Nephron (organoid): ENCODE data around the gene RNF4.

Source experiments
- H3K27ac Mint-ChIP-seq, 3 experiments: 2 replicates each; pipeline ENCODE4 v1.8.0; 2020; ENCODE audit warnings: mixed read lengths in 3 of 3, mild to moderate bottlenecking in 2 of 3, moderate library complexity in 1 of 3
- H3K27me3 Mint-ChIP-seq: 2 replicates; pipeline ENCODE4 v1.8.0; 2021; ENCODE audit warnings: low read depth, mild to moderate bottlenecking, moderate library complexity, mixed read lengths
- H3K36me3 Mint-ChIP-seq: 2 replicates; pipeline ENCODE4 v1.8.0; 2020; ENCODE audit warnings: low read depth, mixed read lengths
- H3K4me1 Mint-ChIP-seq: 2 replicates; pipeline ENCODE4 v1.8.0; 2020; ENCODE audit warnings: mixed read lengths
- H3K4me3 Mint-ChIP-seq, 3 experiments: 2 replicates each; pipeline ENCODE4 v1.8.0; 2020; ENCODE audit warnings: mild to moderate bottlenecking in 3 of 3, mixed read lengths in 3 of 3, moderate library complexity in 2 of 3
- H3K9me3 Mint-ChIP-seq: 2 replicates; pipeline ENCODE4 v1.8.0; 2020; ENCODE audit warnings: mixed read lengths
- CTCF ChIP-seq, 3 experiments: fragments of 200-600 bp; sonication (generic); IDR thresholded peaks; one replicate each; pipeline ENCODE4 v1.5.0; 2021; ENCODE audit warnings: antibody characterized with exemption in 3 of 3; ENCODE audit not compliant: unreplicated experiment in 3 of 3

Gene RNF4

GRCh38 chr4:2436761-2437474 is 32.0 kb upstream of the RNF4 start:
- no peaks in the 10 kb centered on the region for H3K9me3 Mint-ChIP-seq
- H3K36me3 Mint-ChIP-seq, result no peaks in the 10 kb centered on the region
- peaks cover 7% of the 10 kb centered on the region for H3K4me1 Mint-ChIP-seq
- no peak overlapping the region for H3K4me3 Mint-ChIP-seq
- H3K27ac Mint-ChIP-seq, result no peak overlapping the region
- TF ChIP-seq CTCF (IDR thresholded peaks at IDR 0.05; ENCODE audit: unreplicated experiment in 3 of 3), result no peak
- H3K27me3 Mint-ChIP-seq, result peaks cover 15% of the 10 kb centered on the region

- no peak overlapping the region for H3K27ac Mint-ChIP-seq
- H3K9me3 Mint-ChIP-seq, result no peaks in the 10 kb centered on the region
- H3K36me3 Mint-ChIP-seq, result no peaks in the 10 kb centered on the region
- H3K27me3 Mint-ChIP-seq, result peaks cover 14% of the 10 kb centered on the region
- no peak for TF ChIP-seq CTCF (IDR thresholded peaks at IDR 0.05; ENCODE audit: unreplicated experiment in 3 of 3)
- H3K4me3 Mint-ChIP-seq, result no peak overlapping the region
- peaks cover 7% of the 10 kb centered on the region for H3K4me1 Mint-ChIP-seq
These were observed 31.3 kb upstream of the RNF4 start for GRCh38 chr4:2437475-2438215.

- TF ChIP-seq CTCF (IDR thresholded peaks at IDR 0.05; ENCODE audit: unreplicated experiment in 3 of 3), result no peak
- Mint-ChIP-seq H3K36me3 (no peaks in the 10 kb centered on the region), H3K27me3 (peaks cover 9% of the 10 kb centered on the region), H3K27ac (no peak overlapping the region), H3K4me3 (no peak overlapping the region), H3K9me3 (no peaks in the 10 kb centered on the region), H3K4me1 (peaks cover 2% of the 10 kb centered on the region)
These were observed 29.8 kb upstream of the RNF4 start for GRCh38 chr4:2438822-2439718.

- no peaks in the 10 kb centered on the region for H3K9me3 Mint-ChIP-seq
- no peaks in the 10 kb centered on the region for H3K4me1 Mint-ChIP-seq
- no peaks in the 10 kb centered on the region for H3K36me3 Mint-ChIP-seq
- H3K27me3 Mint-ChIP-seq, result no peaks in the 10 kb centered on the region
- no peak overlapping the region for H3K4me3 Mint-ChIP-seq
- H3K27ac Mint-ChIP-seq, result no peak overlapping the region
- TF ChIP-seq CTCF (IDR thresholded peaks at IDR 0.05; ENCODE audit: unreplicated experiment in 3 of 3), result peak; percentile 37 to 66 (median 48)
These were observed 27.3 kb upstream of the RNF4 start for GRCh38 chr4:2441393-2442174.

DNA sequence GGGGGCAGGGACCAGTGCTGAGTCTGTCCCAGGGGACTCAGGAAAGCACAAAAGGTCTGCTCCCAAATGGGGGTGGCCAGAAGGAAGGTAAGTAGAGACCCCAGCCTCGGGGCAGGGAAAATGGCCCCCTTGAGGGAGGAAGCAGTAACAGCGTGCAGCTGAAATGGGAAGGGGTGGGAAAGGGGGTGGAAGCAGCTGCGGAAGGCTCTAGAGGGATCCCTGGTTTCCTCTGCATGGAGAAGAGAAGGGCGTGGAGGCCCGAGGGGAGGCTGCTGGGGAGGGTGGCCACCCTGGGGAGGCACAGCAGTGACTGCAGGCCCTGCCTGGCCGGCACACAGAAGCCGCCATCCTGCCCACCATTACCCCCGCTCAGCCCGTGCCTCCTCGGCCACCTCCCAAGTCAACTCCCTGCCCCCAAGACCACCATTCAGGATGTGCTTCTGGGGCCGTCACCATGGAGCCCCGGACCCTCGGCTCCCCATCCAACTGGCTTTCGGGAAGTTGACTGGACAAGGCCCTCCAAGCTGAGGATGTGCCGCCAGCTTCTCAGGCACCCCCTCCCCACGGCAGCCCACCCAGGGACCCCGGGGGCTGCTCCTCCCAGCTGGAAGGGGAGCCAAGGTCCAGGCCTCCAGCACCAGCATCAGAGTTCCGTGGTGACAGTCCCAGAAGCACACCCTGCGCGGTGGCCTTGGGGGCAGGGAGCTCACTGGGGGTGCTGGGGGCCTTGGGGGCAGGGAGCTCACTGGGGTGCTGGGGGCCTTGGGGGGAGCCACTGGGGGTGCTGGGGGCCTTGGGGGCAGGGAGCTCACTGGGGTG is 26.5 kb upstream of the RNF4 start:
- no peaks in the 10 kb centered on the region for H3K4me1 Mint-ChIP-seq
- no peaks in the 10 kb centered on the region for H3K36me3 Mint-ChIP-seq
- no peaks in the 10 kb centered on the region for H3K9me3 Mint-ChIP-seq
- H3K27me3 Mint-ChIP-seq, result no peaks in the 10 kb centered on the region
- H3K27ac Mint-ChIP-seq, result no peak overlapping the region
- H3K4me3 Mint-ChIP-seq, result no peak overlapping the region
- no peak for TF ChIP-seq CTCF (IDR thresholded peaks at IDR 0.05; ENCODE audit: unreplicated experiment in 3 of 3)
